Activated CD8-positive, alpha-beta memory T cell treated with anti-CD3 and anti-CD28 coated beads for 48 hours (primary cell): Measurements from ENCODE around the gene SEH1L.
"Not testable (repeated sequence)": the region's sequence is repeated elsewhere in the genome, so short reads cannot be mapped to it uniquely, and the experiment has no call there.

ENCODE experiments used
- DNase-seq, 3 experiments: peaks; one replicate each; pipeline ENCODE4 v3.0.0-alpha.2; 2020; ENCODE audit warnings: low read depth in 2 of 3, low spot score in 2 of 3

Gene SEH1L

GRCh38 chr18:12947285-12948049 is at the start of gene SEH1L:
SEH1L (plus strand) TSS chr18:12948011; CDS start chr18:12948122, 111 bp downstream.
- peak; percentile 96 to 99 (median 99) for DNase-seq

- not testable (repeated sequence) for DNase-seq
These were observed 46.6 kb upstream of the SEH1L start for GRCh38 chr18:12901208-12901607.

DNA sequence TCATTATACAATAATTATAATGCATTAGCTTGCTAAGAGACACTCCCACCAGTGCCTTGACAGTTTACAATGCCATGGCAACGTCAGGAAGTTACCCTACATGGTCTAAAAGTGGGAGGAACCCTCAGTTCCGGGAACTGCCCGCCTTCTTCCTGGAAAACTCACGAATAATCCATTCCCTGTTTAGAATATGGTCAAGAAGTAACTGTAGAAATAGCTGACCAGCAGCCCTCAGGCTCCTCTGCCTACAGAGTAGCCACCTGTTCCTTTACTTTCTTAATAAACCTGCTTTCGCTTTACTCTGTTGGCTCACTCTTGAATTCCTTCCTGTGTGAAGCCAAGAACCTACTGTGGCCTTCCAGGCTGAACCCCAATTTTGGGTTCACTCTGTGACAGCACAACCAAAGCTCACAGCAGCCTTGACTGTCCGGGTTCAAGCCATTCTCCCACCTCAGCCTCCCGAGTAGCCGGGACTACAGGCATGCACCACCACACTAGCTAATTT is 43.7 kb upstream of the SEH1L start:
- no peak for DNase-seq

- no peak for DNase-seq
These were observed 41.7 kb upstream of the SEH1L start for GRCh38 chr18:12906119-12906518.

DNA sequence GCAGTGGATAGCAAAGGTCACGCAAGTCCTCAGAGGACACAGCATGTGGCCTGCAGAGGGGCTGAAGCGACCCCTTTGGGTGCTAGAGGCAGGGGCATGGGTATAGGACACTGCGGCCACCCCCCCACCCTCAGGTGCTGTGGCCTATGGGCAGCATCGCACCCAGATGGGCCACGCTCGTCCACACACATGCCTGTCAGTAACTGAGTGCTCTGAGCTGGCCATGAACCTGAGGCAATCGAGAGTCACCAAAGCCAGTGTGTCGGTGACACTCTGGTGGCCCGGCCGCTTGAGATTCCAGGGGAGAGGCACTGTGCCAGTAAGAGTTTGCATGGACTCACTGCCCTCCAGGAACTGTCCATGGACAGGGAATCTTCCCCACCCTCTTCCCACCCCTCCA is 41.0 kb upstream of the SEH1L start:
- no peak for DNase-seq

DNA sequence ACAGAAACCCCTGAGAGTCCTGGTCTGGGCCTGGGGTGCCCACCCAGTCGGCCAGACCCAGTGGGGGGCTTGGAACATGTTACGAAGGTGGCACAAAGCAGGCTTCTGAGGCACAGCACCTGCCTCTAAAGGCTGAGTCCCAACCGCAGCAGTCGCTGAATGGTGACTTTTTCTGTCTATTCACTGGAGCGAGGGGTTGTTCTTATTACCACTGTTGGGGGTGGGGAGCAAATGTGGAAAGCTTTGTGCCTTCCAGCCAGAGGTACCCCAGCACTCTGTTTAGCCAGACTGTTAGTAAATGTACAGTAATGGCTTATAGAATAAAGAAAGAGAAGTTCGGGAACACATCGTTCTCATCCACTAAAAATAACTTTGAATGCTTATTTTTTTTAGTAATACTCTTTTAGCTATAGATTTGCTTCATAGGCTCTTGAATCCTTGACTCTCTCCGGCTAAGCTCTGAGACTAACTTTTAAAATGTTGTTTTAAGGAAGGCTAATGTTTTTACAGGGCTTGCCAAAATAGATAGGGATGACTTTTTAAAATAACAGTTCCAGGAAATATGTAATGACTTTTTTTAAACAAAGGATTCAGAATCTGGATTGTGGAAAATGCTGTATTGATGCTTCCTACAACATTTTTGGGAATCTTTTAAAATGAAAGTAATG is 40.4 kb upstream of the SEH1L start:
- DNase-seq: no peak

GRCh38 chr18:12908706-12909105 is 39.1 kb upstream of the SEH1L start:
- no peak for DNase-seq

- peak in 2 of 3 experiments; percentile 26 to 37 for DNase-seq
These were observed 36.5 kb upstream of the SEH1L start for GRCh38 chr18:12911025-12911928.

GRCh38 chr18:12911929-12912703 is 35.7 kb upstream of the SEH1L start:
- no peak for DNase-seq

DNA sequence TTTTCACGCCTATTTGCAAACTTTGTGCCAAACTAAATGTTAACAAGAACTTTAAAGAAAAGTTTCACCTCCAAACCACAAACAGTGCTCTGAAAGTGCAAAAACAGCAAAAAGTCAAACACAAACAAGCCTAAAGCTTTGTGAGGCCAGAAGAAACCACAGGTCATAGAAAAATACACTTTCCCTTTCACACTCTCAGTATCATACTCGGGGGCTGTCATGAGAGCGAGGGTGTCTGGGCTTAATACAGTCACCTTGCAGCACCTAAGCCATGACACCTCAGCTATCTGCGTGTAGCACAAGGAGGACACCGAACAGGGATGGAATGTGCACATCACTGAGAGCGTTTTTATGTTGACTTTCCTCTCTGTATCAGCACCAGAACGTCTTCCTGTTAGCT is 26.6 kb upstream of the SEH1L start:
- DNase-seq: peak in 1 of 3 experiments; percentile 15

DNA sequence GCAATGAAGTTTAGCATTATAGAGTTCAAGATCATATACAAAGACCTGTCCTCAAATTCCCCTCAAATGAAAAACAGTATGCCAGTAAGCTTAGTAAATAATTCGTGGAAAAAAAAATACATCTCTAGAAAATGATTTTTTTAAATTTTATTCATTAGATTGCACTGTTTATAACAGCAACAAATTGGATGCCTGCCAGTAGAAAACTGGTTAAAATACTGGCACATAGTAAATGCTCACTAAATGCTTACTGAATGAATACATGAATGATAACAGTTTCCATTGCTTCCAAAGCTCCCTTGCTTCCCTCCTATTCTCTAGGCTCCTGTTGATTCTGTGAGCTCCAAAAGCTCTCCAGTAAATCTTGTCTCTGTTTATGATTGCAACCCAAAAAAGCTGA is 25.5 kb upstream of the SEH1L start:
- no peak for DNase-seq

DNA sequence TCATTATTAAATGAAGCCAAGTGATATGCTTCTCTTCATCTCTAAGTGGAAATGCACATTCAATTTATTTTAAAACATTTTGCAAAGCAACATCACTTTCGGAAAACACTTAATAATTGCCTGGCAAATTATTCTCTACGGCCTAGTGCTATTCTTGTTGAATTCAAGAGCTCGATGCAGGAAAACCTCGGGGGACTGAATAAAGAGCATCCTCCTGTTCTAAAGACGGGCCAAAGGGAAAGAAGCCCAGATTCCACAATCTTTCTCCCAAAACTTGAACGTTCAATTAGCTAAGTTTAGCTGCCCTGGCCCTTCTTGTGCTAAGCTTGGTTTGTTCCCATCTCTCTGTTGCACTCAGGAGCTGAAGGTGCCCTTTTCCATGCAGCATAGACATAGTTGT is 23.2 kb upstream of the SEH1L start:
- DNase-seq: no peak

GRCh38 chr18:12928206-12928605 is 19.6 kb upstream of the SEH1L start:
- no peak for DNase-seq

GRCh38 chr18:12928641-12929040 is 19.2 kb upstream of the SEH1L start:
- no peak for DNase-seq

DNA sequence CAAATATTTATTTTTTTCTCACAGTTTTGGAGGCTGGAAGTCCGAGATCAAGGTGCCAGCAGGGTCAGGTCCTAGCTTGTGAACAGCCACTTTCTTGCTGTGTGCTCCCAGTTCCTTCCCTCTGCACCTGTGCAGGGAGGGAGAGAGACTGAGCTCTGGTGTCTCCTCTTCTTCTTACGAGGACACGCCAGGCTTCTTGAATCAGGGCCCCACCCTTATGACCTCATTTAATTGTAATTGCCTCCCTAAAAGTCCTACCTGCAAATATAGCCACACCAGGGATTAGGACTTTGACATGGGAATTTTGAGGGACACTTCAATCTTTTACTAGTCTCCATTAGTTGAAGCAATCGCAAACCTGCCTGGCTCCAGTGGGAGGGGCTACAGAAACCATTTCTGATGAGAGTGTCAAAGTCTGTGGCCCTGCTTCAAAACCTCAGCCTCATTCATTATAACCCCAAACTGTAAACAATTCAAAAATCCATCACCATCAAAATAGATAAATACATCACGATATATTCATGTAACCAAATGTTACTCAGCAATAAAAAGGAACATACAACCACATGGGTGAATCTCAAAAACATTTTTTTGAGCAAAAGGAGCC is 18.2 kb upstream of the SEH1L start:
- DNase-seq: no peak

DNA sequence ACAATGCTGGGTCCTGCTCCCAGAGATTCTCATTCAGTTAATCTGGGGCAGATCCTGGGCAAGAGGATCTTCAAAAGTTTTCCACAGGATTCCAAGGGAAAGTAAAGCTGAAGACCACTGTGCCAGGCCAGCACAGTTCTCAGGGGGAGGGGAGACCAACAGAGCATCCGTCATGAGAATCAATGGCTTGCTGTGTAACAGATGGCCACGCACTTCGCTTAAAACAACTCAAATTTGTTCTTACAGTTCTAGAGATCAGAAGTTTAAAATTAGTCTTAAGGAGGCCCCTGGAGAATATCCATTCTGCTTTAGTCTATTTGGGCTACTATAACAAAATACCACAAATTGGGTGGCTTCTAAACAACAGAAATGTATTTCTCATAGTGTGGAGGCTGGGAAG is 17.4 kb upstream of the SEH1L start:
- no peak for DNase-seq

DNA sequence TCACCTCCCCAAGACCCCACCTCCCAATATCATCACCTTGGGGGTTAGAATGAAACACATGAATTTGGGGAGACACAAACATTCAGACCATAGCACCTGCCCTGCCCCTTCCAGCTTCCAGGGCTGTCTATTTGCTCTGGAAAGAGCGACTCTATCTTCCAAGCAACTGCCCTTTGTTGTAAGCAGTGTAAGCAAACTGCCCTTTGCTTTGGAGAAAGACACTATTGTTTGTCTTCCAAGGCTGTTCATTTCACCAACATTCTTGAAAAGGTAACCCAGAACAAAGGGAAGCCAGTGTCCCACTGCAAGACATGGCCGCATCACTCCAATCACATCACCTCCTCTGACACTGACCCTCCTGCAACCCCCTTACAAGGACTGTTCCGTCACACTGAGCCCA is 16.9 kb upstream of the SEH1L start:
- no peak for DNase-seq

DNA sequence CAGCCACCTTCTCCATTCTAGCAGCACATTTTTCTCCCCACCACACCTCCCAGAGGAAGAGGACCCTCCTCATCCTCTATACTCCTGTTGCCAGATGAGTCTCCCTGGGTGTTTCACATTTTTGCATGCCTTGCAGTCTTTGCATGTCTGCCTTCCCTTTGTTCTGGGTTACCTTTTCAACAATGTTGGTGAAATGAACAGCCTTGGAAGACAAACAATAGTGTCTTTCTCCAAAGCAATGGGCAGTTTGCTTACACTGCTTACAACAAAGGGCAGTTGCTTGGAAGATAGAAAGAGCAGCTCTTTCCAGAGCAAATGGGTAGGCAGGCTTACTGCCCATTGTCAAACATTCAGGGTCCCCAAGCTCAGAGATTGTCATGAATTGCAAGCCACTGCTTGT is 14.5 kb upstream of the SEH1L start:
- DNase-seq: no peak

DNA sequence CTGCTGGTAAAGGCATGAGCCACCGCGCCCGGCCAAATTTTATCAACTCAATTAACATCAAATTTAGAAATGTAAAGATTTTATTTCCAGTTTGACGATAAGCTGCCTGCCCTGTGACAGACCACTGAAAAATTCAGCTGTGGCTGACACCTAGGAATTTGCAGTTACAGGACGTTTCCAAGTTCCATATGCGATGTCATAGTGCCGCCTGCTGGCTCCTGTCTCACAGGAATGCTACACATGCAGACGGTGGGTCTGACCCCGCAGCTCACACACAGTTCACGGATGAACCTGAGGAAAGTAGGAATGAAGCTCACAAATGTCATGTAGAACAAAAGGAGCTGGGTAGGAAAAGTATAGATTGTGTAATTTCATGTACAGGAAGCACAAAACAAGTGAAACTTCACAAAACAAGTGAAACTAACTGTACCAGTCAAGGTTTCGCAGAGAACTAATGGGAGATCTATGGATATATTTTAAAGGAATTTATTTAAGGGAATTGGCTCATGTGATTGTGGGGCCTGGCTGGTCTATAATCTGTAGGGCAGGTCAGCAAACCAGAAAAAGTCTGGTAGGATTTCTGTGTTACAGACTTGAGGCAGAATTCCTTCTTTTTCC is 13.2 kb upstream of the SEH1L start:
- peak in 2 of 3 experiments; percentile 33 to 38 for DNase-seq

- DNase-seq: no peak
These were observed 8.6 kb upstream of the SEH1L start for GRCh38 chr18:12939162-12939561.
